ENCODE results near the gene FMN1. TPM values are rescaled to one million over a fixed set of nuclear protein-coding genes. Genes with fewer than 3 reads are reported as not detected.

FMN1 gene
- total and polyA plus RNA-seq, 2 experiments from 2014 or later: 0.93 to 2.2 TPM

GRCh38 chr15:32918547-32918946 lies 276.0 kb downstream of the FMN1 start:
- Histone ChIP-seq H3K9me3 (ENCODE audit: low read depth) (no peaks in the 10 kb centered on the region), H3F3A (ENCODE audit: insufficient read depth) (peaks cover 32% of the 10 kb centered on the region), H3K4me1 (ENCODE audit: insufficient read depth) (peaks cover 41% of the 10 kb centered on the region), H3K79me2 (ENCODE audit: insufficient read depth) (no peaks in the 10 kb centered on the region), H3K9ac (no peak overlapping the region), H4K20me1 (ENCODE audit: insufficient read depth) (no peaks in the 10 kb centered on the region), H3K27me3 (replicated peaks; ENCODE audit: insufficient read depth) (no peaks in the 10 kb centered on the region), H3K4me2 (ENCODE audit: unreplicated experiment) (no peak overlapping the region), H2AFZ (peak overlapping the region; percentile 21; the same call in 1 of the 2 replicates), H3K27ac (peak overlapping the region; percentile 83; the same call in 1 of the 2 replicates), H3K36me3 (ENCODE audit: low read depth) (no peaks in the 10 kb centered on the region), H3K4me3 (no peak overlapping the region), H3K9me2 (ENCODE audit: insufficient read depth) (no peaks in the 10 kb centered on the region)
- in situ Hi-C loops (cut with MboI): no loop called here
- TF ChIP-seq EZH2 (IDR thresholded peaks at IDR 0.05; ENCODE audit: insufficient read depth, poor library complexity, severe bottlenecking): no peak
- no peak for TF ChIP-seq EZH2phosphoT487 (IDR thresholded peaks at IDR 0.05; ENCODE audit: insufficient read depth, low read depth)
- no peak for DNase-seq
- 94 to 96% methylated on average over 4 of the region's 4 CpGs for WGBS, 2 experiments (ENCODE audit: low coverage in 1 of 2, low lambda C conversion rate in 2 of 2, missing lambda C conversion rate in 2 of 2)

- in situ Hi-C loops (cut with MboI): no loop called here
- 66 to 75% methylated on average over 3 of the region's 3 CpGs for WGBS, 2 experiments (ENCODE audit: low coverage in 1 of 2, low lambda C conversion rate in 2 of 2, missing lambda C conversion rate in 2 of 2)
- Histone ChIP-seq H3K9me2 (ENCODE audit: insufficient read depth) (no peaks in the 10 kb centered on the region), H3K27me3 (replicated peaks; ENCODE audit: insufficient read depth) (no peaks in the 10 kb centered on the region), H3K9me3 (ENCODE audit: low read depth) (no peaks in the 10 kb centered on the region), H4K20me1 (ENCODE audit: insufficient read depth) (no peaks in the 10 kb centered on the region), H2AFZ (no peak overlapping the region), H3K9ac (no peak overlapping the region), H3K27ac (no peak overlapping the region), H3K4me3 (no peak overlapping the region), H3F3A (ENCODE audit: insufficient read depth) (no peaks in the 10 kb centered on the region), H3K79me2 (ENCODE audit: insufficient read depth) (no peaks in the 10 kb centered on the region), H3K36me3 (ENCODE audit: low read depth) (no peaks in the 10 kb centered on the region), H3K4me2 (ENCODE audit: unreplicated experiment) (no peak overlapping the region), H3K4me1 (ENCODE audit: insufficient read depth) (peaks cover 15% of the 10 kb centered on the region)
- DNase-seq: no peak
- TF ChIP-seq EZH2 (IDR thresholded peaks at IDR 0.05; ENCODE audit: insufficient read depth, poor library complexity, severe bottlenecking): no peak
- TF ChIP-seq EZH2phosphoT487 (IDR thresholded peaks at IDR 0.05; ENCODE audit: insufficient read depth, low read depth): no peak
Measured at GRCh38 chr15:32910839-32911238, 283.7 kb downstream of the FMN1 start.

- peak; percentile 87 for DNase-seq
- Histone ChIP-seq H3K9me2 (ENCODE audit: insufficient read depth) (no peaks in the 10 kb centered on the region), H3K4me1 (ENCODE audit: insufficient read depth) (peaks cover 18% of the 10 kb centered on the region), H3K9me3 (ENCODE audit: low read depth) (no peaks in the 10 kb centered on the region), H3K27me3 (replicated peaks; ENCODE audit: insufficient read depth) (no peaks in the 10 kb centered on the region), H3K4me2 (ENCODE audit: unreplicated experiment) (peak overlapping the region; percentile 32), H3F3A (ENCODE audit: insufficient read depth) (no peaks in the 10 kb centered on the region), H3K27ac (peak overlapping the region; percentile 64), H3K9ac (0 out of 2 replicates have a peak overlapping the region, but pooled peaks have one; percentile 23), H3K4me3 (no peak overlapping the region), H3K36me3 (ENCODE audit: low read depth) (no peaks in the 10 kb centered on the region), H4K20me1 (ENCODE audit: insufficient read depth) (no peaks in the 10 kb centered on the region), H2AFZ (no peak overlapping the region), H3K79me2 (ENCODE audit: insufficient read depth) (no peaks in the 10 kb centered on the region)
- in situ Hi-C loops (cut with MboI): no loop called here
- TF ChIP-seq EZH2 (IDR thresholded peaks at IDR 0.05; ENCODE audit: insufficient read depth, poor library complexity, severe bottlenecking) (no peak), EZH2phosphoT487 (IDR thresholded peaks at IDR 0.05; ENCODE audit: insufficient read depth, low read depth) (no peak)
- WGBS, 2 experiments (ENCODE audit: low coverage in 1 of 2, low lambda C conversion rate in 2 of 2, missing lambda C conversion rate in 2 of 2): 78 to 84% methylated on average over 2 of the region's 2 CpGs
Measured at GRCh38 chr15:32909431-32909830, 285.1 kb downstream of the FMN1 start.

GRCh38 chr15:32908872-32909271 lies 285.6 kb downstream of the FMN1 start:
- Histone ChIP-seq H3K9me2 (ENCODE audit: insufficient read depth) (no peaks in the 10 kb centered on the region), H3K79me2 (ENCODE audit: insufficient read depth) (no peaks in the 10 kb centered on the region), H4K20me1 (ENCODE audit: insufficient read depth) (no peaks in the 10 kb centered on the region), H3K4me3 (no peak overlapping the region), H3K4me2 (ENCODE audit: unreplicated experiment) (peak overlapping the region; percentile 32), H3K4me1 (ENCODE audit: insufficient read depth) (peaks cover 18% of the 10 kb centered on the region), H3K36me3 (ENCODE audit: low read depth) (no peaks in the 10 kb centered on the region), H3K9ac (no peak overlapping the region), H3F3A (ENCODE audit: insufficient read depth) (no peaks in the 10 kb centered on the region), H2AFZ (no peak overlapping the region; the same call in 1 of the 2 replicates), H3K9me3 (ENCODE audit: low read depth) (no peaks in the 10 kb centered on the region), H3K27me3 (replicated peaks; ENCODE audit: insufficient read depth) (no peaks in the 10 kb centered on the region), H3K27ac (peak overlapping the region; percentile 64)
- TF ChIP-seq EZH2phosphoT487 (IDR thresholded peaks at IDR 0.05; ENCODE audit: insufficient read depth, low read depth) (no peak), EZH2 (IDR thresholded peaks at IDR 0.05; ENCODE audit: insufficient read depth, poor library complexity, severe bottlenecking) (no peak)
- no peak for DNase-seq
- in situ Hi-C loops (cut with MboI): no loop called here
- WGBS, 2 experiments (ENCODE audit: low coverage in 1 of 2, low lambda C conversion rate in 2 of 2, missing lambda C conversion rate in 2 of 2): 90% methylated on average over 4 of the region's 4 CpGs
